Measurements from ENCODE around the gene ITGAV.

Gene ITGAV

GRCh38 chr2:186718122-186718521 lies 128.3 kb downstream of the ITGAV start:
- no peak for DNase-seq (ENCODE audit: low read depth in 2 of 2)

GRCh38 chr2:186718903-186719302 lies 129.0 kb downstream of the ITGAV start:
- no peak for DNase-seq (ENCODE audit: low read depth in 2 of 2)

- DNase-seq (ENCODE audit: low read depth in 2 of 2), result no peak
Measured at GRCh38 chr2:186721956-186722355, 132.1 kb downstream of the ITGAV start.

GRCh38 chr2:186724736-186725135 lies 134.9 kb downstream of the ITGAV start:
- DNase-seq (ENCODE audit: low read depth in 2 of 2), result no peak

- DNase-seq (ENCODE audit: low read depth in 2 of 2), result no peak
Measured at GRCh38 chr2:186725783-186726182, 135.9 kb downstream of the ITGAV start.

- no peak for DNase-seq (ENCODE audit: low read depth in 2 of 2)
Measured at GRCh38 chr2:186726938-186727337, 137.1 kb downstream of the ITGAV start.

- DNase-seq (ENCODE audit: low read depth in 2 of 2), result no peak
Measured at GRCh38 chr2:186728631-186729030, 138.8 kb downstream of the ITGAV start.

Measured in stimulated activated CD4-positive, alpha-beta T cell treated with anti-CD3 and anti-CD28 coated beads, Interleukin-12 subunit alpha, Interleukin-12 subunit beta, amount 100 ng/mL, for 24 hours (primary cell).